WTC11 (cell line): ENCODE data around the gene PRSS8.

Experiments
- CREB1 ChIP-seq: sonication (generic); formaldehyde crosslinking; IDR thresholded peaks from 2 replicates; pipeline ENCODE4 v1.8.0; 2023; ENCODE audit warnings: mild to moderate bottlenecking, missing genetic modification reagents
- CTCF ChIP-seq: fragments of 200-600 bp; IDR thresholded peaks from 2 replicates; pipeline ENCODE4 v1.8.0; 2022; ENCODE audit warnings: antibody characterized with exemption
- TF ChIP-seq, protein P1 (sequence below): sonication (generic); formaldehyde crosslinking; IDR thresholded peaks from 2 replicates; pipeline ENCODE4 v1.8.0; 2022; ENCODE audit warnings: mild to moderate bottlenecking, missing genetic modification reagents
- TF ChIP-seq, protein P2 (sequence below): sonication (generic); formaldehyde crosslinking; IDR thresholded peaks from 2 replicates; pipeline ENCODE4 v1.8.1; 2022; ENCODE audit warnings: low read depth, missing genetic modification reagents, borderline replicate concordance

- TF ChIP-seq, protein P1, sequence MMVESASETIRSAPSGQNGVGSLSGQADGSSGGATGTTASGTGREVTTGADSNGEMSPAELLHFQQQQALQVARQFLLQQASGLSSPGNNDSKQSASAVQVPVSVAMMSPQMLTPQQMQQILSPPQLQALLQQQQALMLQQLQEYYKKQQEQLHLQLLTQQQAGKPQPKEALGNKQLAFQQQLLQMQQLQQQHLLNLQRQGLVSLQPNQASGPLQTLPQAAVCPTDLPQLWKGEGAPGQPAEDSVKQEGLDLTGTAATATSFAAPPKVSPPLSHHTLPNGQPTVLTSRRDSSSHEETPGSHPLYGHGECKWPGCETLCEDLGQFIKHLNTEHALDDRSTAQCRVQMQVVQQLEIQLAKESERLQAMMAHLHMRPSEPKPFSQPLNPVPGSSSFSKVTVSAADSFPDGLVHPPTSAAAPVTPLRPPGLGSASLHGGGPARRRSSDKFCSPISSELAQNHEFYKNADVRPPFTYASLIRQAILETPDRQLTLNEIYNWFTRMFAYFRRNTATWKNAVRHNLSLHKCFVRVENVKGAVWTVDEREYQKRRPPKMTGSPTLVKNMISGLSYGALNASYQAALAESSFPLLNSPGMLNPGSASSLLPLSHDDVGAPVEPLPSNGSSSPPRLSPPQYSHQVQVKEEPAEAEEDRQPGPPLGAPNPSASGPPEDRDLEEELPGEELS (CRISPR knock-in tag), result peak; percentile 66; the same call in 1 of the 2 replicates
- TF ChIP-seq CTCF, result no peak
- no peak for TF ChIP-seq CREB1
- TF ChIP-seq, protein P2, sequence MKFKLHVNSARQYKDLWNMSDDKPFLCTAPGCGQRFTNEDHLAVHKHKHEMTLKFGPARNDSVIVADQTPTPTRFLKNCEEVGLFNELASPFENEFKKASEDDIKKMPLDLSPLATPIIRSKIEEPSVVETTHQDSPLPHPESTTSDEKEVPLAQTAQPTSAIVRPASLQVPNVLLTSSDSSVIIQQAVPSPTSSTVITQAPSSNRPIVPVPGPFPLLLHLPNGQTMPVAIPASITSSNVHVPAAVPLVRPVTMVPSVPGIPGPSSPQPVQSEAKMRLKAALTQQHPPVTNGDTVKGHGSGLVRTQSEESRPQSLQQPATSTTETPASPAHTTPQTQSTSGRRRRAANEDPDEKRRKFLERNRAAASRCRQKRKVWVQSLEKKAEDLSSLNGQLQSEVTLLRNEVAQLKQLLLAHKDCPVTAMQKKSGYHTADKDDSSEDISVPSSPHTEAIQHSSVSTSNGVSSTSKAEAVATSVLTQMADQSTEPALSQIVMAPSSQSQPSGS (CRISPR knock-in tag), result no peak
Measured at GRCh38 chr16:31117384-31118222, 17.9 kb downstream of the PRSS8 start, which contains the start of gene KAT8.
